ENCODE data around the gene PLEKHF1.
"Not testable (repeated sequence)": the region's sequence is repeated elsewhere in the genome, so short reads cannot be mapped to it uniquely, and the experiment has no call there.

The PLEKHF1 gene

GRCh38 chr19:29702963-29703320 lies 37.7 kb downstream of the PLEKHF1 start:
- no peak for DNase-seq

GRCh38 chr19:29704562-29705558 lies 39.6 kb downstream of the PLEKHF1 start:
- no peak for DNase-seq

GRCh38 chr19:29705706-29706105 lies 40.4 kb downstream of the PLEKHF1 start:
- DNase-seq = no peak

GRCh38 chr19:29706635-29707034 lies 41.4 kb downstream of the PLEKHF1 start:
- DNase-seq = no peak

- DNase-seq = no peak
Observed at GRCh38 chr19:29708554-29709439, 43.5 kb downstream of the PLEKHF1 start.

- DNase-seq = not testable (repeated sequence)
Observed at GRCh38 chr19:29709440-29709798, 44.2 kb downstream of the PLEKHF1 start.

GRCh38 chr19:29711584-29712132 lies 46.4 kb downstream of the PLEKHF1 start:
- no peak for DNase-seq

- no peak for DNase-seq
Observed at GRCh38 chr19:29712744-29713516, 47.7 kb downstream of the PLEKHF1 start.

GRCh38 chr19:29714371-29714952 lies 49.2 kb downstream of the PLEKHF1 start:
- no peak for DNase-seq

- DNase-seq = peak; percentile 51
Observed at GRCh38 chr19:29714953-29715700, 49.9 kb downstream of the PLEKHF1 start, which contains the start of gene C19orf12. Gene C19orf12 (minus strand): TSS chr19:29715261. CDS start chr19:29708413, 6,848 bp downstream.

- DNase-seq = no peak
Observed at GRCh38 chr19:29715701-29716581, 50.7 kb downstream of the PLEKHF1 start.

GRCh38 chr19:29717051-29717450 lies 51.8 kb downstream of the PLEKHF1 start:
- no peak for DNase-seq

GRCh38 chr19:29724102-29724641 lies 58.9 kb downstream of the PLEKHF1 start:
- DNase-seq = peak; percentile 25

- no peak for DNase-seq
Observed at GRCh38 chr19:29724746-29725145, 59.5 kb downstream of the PLEKHF1 start.

Data from fibroblast of skin of abdomen (primary cell).